DOHH2 (cell line): ENCODE data around the gene SYNJ2.
"Not testable (repeated sequence)": the region's sequence is repeated elsewhere in the genome, so short reads cannot be mapped to it uniquely, and the experiment has no call there.

Experiments used
- H3F3A ChIP-seq: fragments of 200-600 bp; sonication (generic), shearing (Covaris generic); 2 replicates; pipeline ENCODE4 v1.6.0; 2016; ENCODE audit warnings: antibody characterized with exemption, mild to moderate bottlenecking; ENCODE audit not compliant: control insufficient read depth, insufficient read depth
- H3K27ac ChIP-seq: fragments of 200-600 bp; sonication (generic); 2 replicates; pipeline ENCODE4 v1.5.1; 2014; ENCODE audit warnings: low read depth, mild to moderate bottlenecking, low read length, moderate library complexity
- H3K27me3 ChIP-seq: fragments of 200-600 bp; sonication (generic); 2 replicates; pipeline ENCODE4 v1.6.1; 2014; ENCODE audit warnings: mild to moderate bottlenecking, low read length, mixed read lengths; ENCODE audit not compliant: control insufficient read depth
- H3K36me3 ChIP-seq: fragments of 200-600 bp; sonication (generic); 2 replicates; pipeline ENCODE4 v1.6.1; 2014; ENCODE audit warnings: mild to moderate bottlenecking, low read length, moderate library complexity, mixed read lengths; ENCODE audit not compliant: control insufficient read depth
- H3K4me1 ChIP-seq: fragments of 200-600 bp; sonication (generic); 2 replicates; pipeline ENCODE4 v1.6.1; 2014; ENCODE audit warnings: mild to moderate bottlenecking, low read length, mixed read lengths; ENCODE audit not compliant: control insufficient read depth
- H3K4me2 ChIP-seq: fragments of 200-600 bp; sonication (generic); 2 replicates; pipeline ENCODE4 v1.6.0; 2014; ENCODE audit warnings: mild to moderate bottlenecking, low read length, moderate library complexity
- H3K4me3 ChIP-seq: fragments of 200-600 bp; sonication (generic); 2 replicates; pipeline ENCODE4 v1.5.1; 2014; ENCODE audit warnings: mild to moderate bottlenecking, low read length, mixed read lengths
- H3K79me2 ChIP-seq: fragments of 200-600 bp; sonication (generic); 2 replicates; pipeline ENCODE4 v1.6.1; 2014; ENCODE audit warnings: mild to moderate bottlenecking, low read length, mixed read lengths; ENCODE audit not compliant: control insufficient read depth
- H3K9me2 ChIP-seq: fragments of 200-600 bp; sonication (generic); replicated peaks from 2 replicates; pipeline ENCODE4 v1.6.1; 2014; ENCODE audit warnings: mild to moderate bottlenecking, low read length, mixed read lengths; ENCODE audit not compliant: control insufficient read depth
- H3K9me3 ChIP-seq: fragments of 200-600 bp; sonication (generic); 2 replicates; pipeline ENCODE4 v1.6.1; 2014; ENCODE audit warnings: antibody characterized with exemption, low read length, mixed read lengths; ENCODE audit not compliant: control insufficient read depth, insufficient read depth
- H4K20me1 ChIP-seq: fragments of 200-600 bp; sonication (generic); 2 replicates; pipeline ENCODE4 v1.6.0; 2014; ENCODE audit warnings: low read depth, mild to moderate bottlenecking, antibody characterized with exemption, low read length, moderate library complexity; ENCODE audit not compliant: control insufficient read depth, insufficient read depth
- EZH2phosphoT487 ChIP-seq: fragments of 200-600 bp; sonication (generic); IDR thresholded peaks from 2 replicates; pipeline ENCODE4 v1.6.1; 2017; ENCODE audit warnings: borderline replicate concordance, mild to moderate bottlenecking, antibody characterized with exemption, low read length, moderate library complexity, mixed read lengths
- TF ChIP-seq, protein P1 (sequence below): fragments of 200-600 bp; sonication (generic); IDR thresholded peaks from one replicate; pipeline ENCODE4 v1.5.1; 2014; ENCODE audit warnings: antibody characterized with exemption, mild to moderate bottlenecking, low read depth, low read length; ENCODE audit not compliant: poor library complexity, severe bottlenecking

Gene SYNJ2

DNA sequence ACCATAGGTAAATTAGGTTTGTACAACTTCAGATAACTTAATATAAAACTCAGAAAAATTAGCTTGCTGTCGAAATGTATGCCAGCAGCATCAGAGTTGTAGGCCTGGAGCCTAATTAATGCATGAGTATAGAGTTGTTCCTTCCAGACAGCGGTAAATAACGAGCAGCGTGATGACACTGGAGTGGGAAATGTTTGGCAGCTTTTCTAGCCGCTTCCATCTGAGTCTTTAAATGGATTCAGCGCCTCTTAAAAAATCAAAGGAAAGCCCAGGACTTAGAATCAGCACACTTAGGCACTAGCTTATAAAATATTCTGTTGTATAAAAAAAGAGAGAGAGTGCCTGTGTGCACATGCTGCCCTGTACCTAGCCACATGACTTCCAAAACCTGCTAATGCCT, 43.7 kb upstream of the SYNJ2 start:
- H3K9me3 ChIP-seq, result no peaks in the 10 kb centered on the region
- no peaks in the 10 kb centered on the region for H3K9me2 ChIP-seq
- H3K4me3 ChIP-seq, result no peak overlapping the region
- H3F3A ChIP-seq, result no peaks in the 10 kb centered on the region
- no peak overlapping the region for H3K4me2 ChIP-seq
- H3K27me3 ChIP-seq, result peaks cover 6% of the 10 kb centered on the region
- H4K20me1 ChIP-seq, result no peaks in the 10 kb centered on the region
- H3K27ac ChIP-seq, result no peak overlapping the region
- no peaks in the 10 kb centered on the region for H3K4me1 ChIP-seq
- no peaks in the 10 kb centered on the region for H3K79me2 ChIP-seq
- TF ChIP-seq EZH2phosphoT487, result no peak
- TF ChIP-seq, protein P1, sequence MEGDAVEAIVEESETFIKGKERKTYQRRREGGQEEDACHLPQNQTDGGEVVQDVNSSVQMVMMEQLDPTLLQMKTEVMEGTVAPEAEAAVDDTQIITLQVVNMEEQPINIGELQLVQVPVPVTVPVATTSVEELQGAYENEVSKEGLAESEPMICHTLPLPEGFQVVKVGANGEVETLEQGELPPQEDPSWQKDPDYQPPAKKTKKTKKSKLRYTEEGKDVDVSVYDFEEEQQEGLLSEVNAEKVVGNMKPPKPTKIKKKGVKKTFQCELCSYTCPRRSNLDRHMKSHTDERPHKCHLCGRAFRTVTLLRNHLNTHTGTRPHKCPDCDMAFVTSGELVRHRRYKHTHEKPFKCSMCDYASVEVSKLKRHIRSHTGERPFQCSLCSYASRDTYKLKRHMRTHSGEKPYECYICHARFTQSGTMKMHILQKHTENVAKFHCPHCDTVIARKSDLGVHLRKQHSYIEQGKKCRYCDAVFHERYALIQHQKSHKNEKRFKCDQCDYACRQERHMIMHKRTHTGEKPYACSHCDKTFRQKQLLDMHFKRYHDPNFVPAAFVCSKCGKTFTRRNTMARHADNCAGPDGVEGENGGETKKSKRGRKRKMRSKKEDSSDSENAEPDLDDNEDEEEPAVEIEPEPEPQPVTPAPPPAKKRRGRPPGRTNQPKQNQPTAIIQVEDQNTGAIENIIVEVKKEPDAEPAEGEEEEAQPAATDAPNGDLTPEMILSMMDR, result no peak
- no peaks in the 10 kb centered on the region for H3K36me3 ChIP-seq

DNA sequence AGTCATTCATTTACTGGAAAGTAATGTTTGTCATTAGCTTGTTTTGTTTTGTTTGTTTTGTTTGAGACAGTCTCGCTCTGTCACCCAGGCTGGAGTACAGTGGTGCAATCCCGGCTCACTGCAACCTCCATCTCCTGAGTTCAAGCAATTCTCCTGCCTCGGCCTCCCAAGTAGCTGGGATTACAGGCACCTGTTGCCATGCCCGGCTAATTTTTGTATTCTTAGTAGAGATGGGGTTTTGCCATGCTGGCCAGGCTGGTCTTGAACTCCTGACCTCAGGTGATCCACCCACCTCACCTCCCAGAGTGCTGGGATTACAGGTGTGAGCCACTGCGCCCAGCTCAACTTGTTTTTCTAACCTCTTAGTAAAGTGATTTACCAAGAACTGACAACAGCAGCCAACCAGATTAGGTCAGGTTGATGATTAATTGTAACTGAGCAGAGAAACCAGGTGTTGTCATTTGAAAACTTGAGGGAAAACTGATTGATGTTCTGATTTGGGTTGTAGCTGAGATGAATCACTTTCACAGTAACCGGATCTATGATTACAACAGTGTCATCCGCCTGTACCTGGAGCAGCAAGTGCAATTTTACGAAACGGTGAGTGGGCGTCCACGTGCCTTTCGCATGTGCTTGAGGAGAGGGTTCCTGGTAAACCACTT, 41.2 kb upstream of the SYNJ2 start:
- H3K79me2 ChIP-seq, H3K4me3 ChIP-seq, H3K9me2 ChIP-seq, H3K27ac ChIP-seq, H3K27me3 ChIP-seq, H3F3A ChIP-seq, H3K4me1 ChIP-seq, H4K20me1 ChIP-seq, H3K4me2 ChIP-seq, H3K9me3 ChIP-seq, H3K36me3 ChIP-seq: not testable (repeated sequence)

DNA sequence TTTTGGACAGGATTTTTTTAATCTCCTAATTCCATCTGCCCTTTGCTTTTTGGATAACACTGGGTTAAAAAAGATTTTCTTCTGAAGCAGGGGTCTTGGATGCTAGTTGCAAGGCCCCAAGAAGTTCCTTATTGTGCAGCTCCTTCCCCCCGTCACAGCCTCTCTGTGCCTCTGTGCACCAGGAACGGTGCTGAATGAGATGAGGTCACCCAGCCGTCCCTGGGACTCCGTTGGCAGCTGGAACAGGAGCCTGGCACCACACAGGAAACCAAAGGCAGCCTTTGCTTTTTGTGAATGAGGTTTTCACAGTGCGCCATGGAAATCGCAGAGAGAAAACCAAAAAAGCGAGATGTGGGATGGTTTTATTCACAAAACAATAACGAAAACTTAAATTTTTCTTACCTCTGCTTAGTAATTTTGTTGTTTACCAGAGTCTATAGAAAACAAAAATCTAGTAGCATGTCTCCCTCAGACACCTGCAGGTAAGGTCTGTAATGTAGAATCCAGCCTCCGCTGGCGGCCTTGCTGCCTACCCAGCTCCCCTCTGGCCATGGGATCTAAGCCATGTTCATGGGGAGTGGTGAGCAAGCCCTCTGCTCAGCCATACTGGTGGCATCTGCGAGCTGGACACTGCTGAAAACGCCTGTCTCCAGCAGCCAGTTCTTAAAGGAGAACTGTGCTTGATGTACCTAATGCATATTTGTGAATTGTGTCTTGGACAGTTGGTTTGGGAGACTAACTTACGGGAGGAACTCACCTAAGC, 40.4 kb upstream of the SYNJ2 start:
- no peak overlapping the region for H3K27ac ChIP-seq
- no peaks in the 10 kb centered on the region for H3K9me2 ChIP-seq
- H3K79me2 ChIP-seq, result no peaks in the 10 kb centered on the region
- no peak overlapping the region for H3K4me3 ChIP-seq
- H3K27me3 ChIP-seq, result peaks cover 13% of the 10 kb centered on the region
- H3K4me1 ChIP-seq, result no peaks in the 10 kb centered on the region
- no peaks in the 10 kb centered on the region for H3K36me3 ChIP-seq
- no peaks in the 10 kb centered on the region for H4K20me1 ChIP-seq
- no peaks in the 10 kb centered on the region for H3F3A ChIP-seq
- TF ChIP-seq EZH2phosphoT487, result no peak
- TF ChIP-seq, protein P1, result no peak
- no peaks in the 10 kb centered on the region for H3K9me3 ChIP-seq
- H3K4me2 ChIP-seq, result no peak overlapping the region

DNA sequence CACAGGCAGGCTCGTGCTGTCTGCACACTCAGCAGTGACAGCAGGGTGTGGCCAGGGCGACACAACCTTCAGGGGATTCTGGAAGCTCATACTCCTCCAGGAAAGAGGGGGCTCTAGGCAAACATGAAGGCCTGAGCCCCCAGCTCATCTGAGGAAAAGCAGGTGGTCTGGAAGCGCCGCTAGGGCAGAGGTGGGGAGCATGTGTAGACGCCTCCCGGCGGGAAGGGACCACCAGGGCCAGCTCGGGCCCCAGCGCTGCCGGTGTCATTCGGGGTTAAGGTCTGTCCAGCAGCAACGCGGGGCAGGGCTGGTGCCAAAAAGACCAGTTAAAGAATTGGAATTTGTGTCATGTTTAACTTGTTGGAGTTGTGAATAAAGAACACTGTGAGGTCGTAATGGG, 39.3 kb upstream of the SYNJ2 start:
- H3K36me3 ChIP-seq, result no peaks in the 10 kb centered on the region
- H3K27ac ChIP-seq, result no peak overlapping the region
- H3K9me2 ChIP-seq, result no peaks in the 10 kb centered on the region
- no peaks in the 10 kb centered on the region for H4K20me1 ChIP-seq
- H3K4me1 ChIP-seq, result no peaks in the 10 kb centered on the region
- no peak overlapping the region for H3K4me2 ChIP-seq
- TF ChIP-seq EZH2phosphoT487, result no peak
- TF ChIP-seq, protein P1, result no peak
- no peaks in the 10 kb centered on the region for H3K9me3 ChIP-seq
- no peaks in the 10 kb centered on the region for H3F3A ChIP-seq
- peaks cover 13% of the 10 kb centered on the region for H3K27me3 ChIP-seq
- no peak overlapping the region for H3K4me3 ChIP-seq
- H3K79me2 ChIP-seq, result no peaks in the 10 kb centered on the region
